HG03571 (cell line): ENCODE measurements around the gene CLOCK.

Experiments
- ATAC-seq: cut with Tn5 transposase; IDR thresholded peaks from one replicate; pipeline ENCODE4 v1.9.1; 2021; ENCODE audit not compliant: unreplicated experiment

The CLOCK gene

GRCh38 chr4:55386073-55386472 is 160.6 kb downstream of the CLOCK start:
- ATAC-seq, result no peak

- no peak for ATAC-seq
Observed at GRCh38 chr4:55385201-55385649, 161.5 kb downstream of the CLOCK start.

- no peak for ATAC-seq
Observed at GRCh38 chr4:55382488-55383003, 164.2 kb downstream of the CLOCK start.

GRCh38 chr4:55381502-55381901 is 165.2 kb downstream of the CLOCK start:
- no peak for ATAC-seq

GRCh38 chr4:55380576-55380975 is 166.1 kb downstream of the CLOCK start:
- ATAC-seq, result no peak

GRCh38 chr4:55378617-55379467 is 167.9 kb downstream of the CLOCK start:
- no peak for ATAC-seq
